Panc1 (cell line): ENCODE measurements around the gene IFNB1. TPM values are rescaled to one million over a fixed set of nuclear protein-coding genes. Genes with fewer than 3 reads are reported as not detected.

ENCODE experiments used
- ATAC-seq: fragments of 200-7000 bp; cut with Tn5 transposase; 2 replicates; pipeline ENCODE4 v1.9.1; 2020; ENCODE audit warnings: mild to moderate bottlenecking, moderate library complexity
- Bru-seq: library from RNA; stranded (reverse); fragments of 400-500 nt; gene quantifications from one replicate; lab custom pipeline; 2021; lab: Mats Ljungman, UMichigan
- BruChase-seq, 2 experiments: library from RNA; stranded (reverse); fragments of 400-500 nt; gene quantifications; one replicate each; lab custom pipeline; 2021; lab: Mats Ljungman, UMichigan
- BruUV-seq: library from RNA; stranded (reverse); fragments of 400-500 nt; replicated peaks from 2 replicates; lab custom pipeline; 2021; lab: Mats Ljungman, UMichigan
- CTCF ChIA-PET: fragments of 300-600 bp; sonication (Branson Sonifier 250); formaldehyde crosslinking; loops from one replicate; lab custom pipeline; 2022; ENCODE audit warnings: antibody characterized with exemption; lab: Charles Lee
- POLR2A ChIA-PET: fragments of 300-600 bp; sonication (Branson Sonifier 250); formaldehyde crosslinking; loops from one replicate; lab custom pipeline; 2022; ENCODE audit warnings: antibody characterized with exemption; lab: Charles Lee
- DNase-seq: peaks from one replicate; pipeline ENCODE4 v3.0.0-alpha.2; 2010; ENCODE audit warnings: low read depth, low spot score
- H3K27ac ChIP-seq: 2 replicates; pipeline ENCODE4 v1.5.1; 2011; ENCODE audit warnings: mild to moderate bottlenecking, low read length, inconsistent platforms
- H3K27me3 ChIP-seq: fragments of 200-500 bp; sonication (Bioruptor generic); 2 replicates; pipeline ENCODE4 v1.6.0; 2014; ENCODE audit warnings: low read length, inconsistent platforms; ENCODE audit not compliant: control insufficient read depth, insufficient read depth
- H3K36me3 ChIP-seq: fragments of 200-500 bp; sonication (Bioruptor generic); 2 replicates; pipeline ENCODE4 v1.5.1; 2014; ENCODE audit warnings: inconsistent platforms, mild to moderate bottlenecking, low read length, moderate library complexity; ENCODE audit not compliant: control insufficient read depth, insufficient read depth
- H3K4me1 ChIP-seq: 2 replicates; pipeline ENCODE4 v1.5.1; 2011; ENCODE audit warnings: inconsistent platforms, mild to moderate bottlenecking, low read length, moderate library complexity; ENCODE audit not compliant: control insufficient read depth, insufficient read depth
- H3K4me3 ChIP-seq, 2 experiments: 2 replicates each; pipeline ENCODE4 v1.5.1; 2011 to 2012; ENCODE audit warnings: low read depth in 2 of 2, low read length in 2 of 2, mild to moderate bottlenecking in 2 of 2, inconsistent platforms in 1 of 2, moderate library complexity in 1 of 2
- H3K9me3 ChIP-seq: fragments of 200-500 bp; sonication (Bioruptor generic); 2 replicates; pipeline ENCODE4 v1.5.1; 2014; ENCODE audit warnings: low read depth, mild to moderate bottlenecking, inconsistent platforms, low read length, moderate library complexity; ENCODE audit not compliant: control insufficient read depth, insufficient read depth
- POLR2AphosphoS5 ChIP-seq: IDR thresholded peaks from 2 replicates; pipeline ENCODE4 v1.6.1; 2012; ENCODE audit warnings: mild to moderate bottlenecking, low read depth, low read length, moderate library complexity
- REST ChIP-seq, 2 experiments: IDR thresholded peaks; 2 replicates each; pipeline ENCODE4 v1.6.1; 2011 to 2012; ENCODE audit warnings: low read depth in 2 of 2, control low read depth in 1 of 2, low read length in 1 of 2, mild to moderate bottlenecking in 1 of 2, moderate library complexity in 1 of 2; ENCODE audit not compliant: insufficient read depth in 1 of 2
- SIN3A ChIP-seq: IDR thresholded peaks from 2 replicates; pipeline ENCODE4 v1.6.1; 2012; ENCODE audit warnings: low read depth, mild to moderate bottlenecking, low read length, moderate library complexity, borderline replicate concordance; ENCODE audit not compliant: insufficient read depth
- TCF7L2 ChIP-seq: IDR thresholded peaks from 2 replicates; pipeline ENCODE4 v1.6.1; 2011; ENCODE audit warnings: mild to moderate bottlenecking, low read depth, low read length, inconsistent platforms
- in situ Hi-C: cut with HindIII; loops from 2 replicates; pipeline ENCODE4 v1.10.0; 2016; ENCODE audit warnings: low sequenced_read_pairs, low pct_unique_long_range_greater_than_20kb
- intact Hi-C: fragments of 100-400 bp; cut with micrococcal nuclease; formaldehyde crosslinking; loops from one replicate; pipeline ENCODE4 v1.10.0; 2022; ENCODE audit not compliant: unreplicated experiment
- long read RNA-seq: library from polyadenylated mRNA; unstranded; transcript quantifications from one replicate; pipeline ENCODE4 v2.0.0, GENCODE V29; 2021; ENCODE audit not compliant: unreplicated experiment
- polyA plus RNA-seq: library from polyadenylated mRNA; unstranded; fragments of >200 nt; gene quantifications from one replicate; pipeline ENCODE4 v1.2.1, GENCODE V29; 2012; ENCODE audit warnings: missing spikeins; ENCODE audit not compliant: insufficient read length
- total RNA-seq: library from RNA; stranded (reverse); gene quantifications from one replicate; pipeline ENCODE4 v1.2.1, GENCODE V29; 2021; ENCODE audit not compliant: unreplicated experiment
- TF ChIP-seq, protein P1 (sequence below): fragments of 450-650 bp; IDR thresholded peaks from 2 replicates; pipeline ENCODE4 v1.5.1; 2017; ENCODE audit warnings: mild to moderate bottlenecking

IFNB1 gene
- total RNA-seq (not detected), Bru-seq, nascent RNA (not detected), BruChase-seq, experiment 1, labeled RNA remaining after a 2-hour chase (percentile 32 among the genes with signal in this experiment), BruChase-seq, experiment 2, labeled RNA remaining after a 6-hour chase (not detected)
- polyA plus RNA-seq, result not detected
- long read RNA-seq, result 0 reads

GRCh38 chr9:21077781-21078180 lies at the start of gene IFNB1:
Gene IFNB1, minus strand, starts transcription at chr9:21077942. Its CDS starts 73 bp downstream, at chr9:21077869.
- DNase-seq (no peak), ATAC-seq (no peak)
- no peak within 1 kb of the TSS for H3K4me3 ChIP-seq
- H3K9me3 ChIP-seq, result no peaks in the 10 kb centered on the region
- no peaks in the 10 kb centered on the region for H3K27me3 ChIP-seq
- no peaks in the 10 kb centered on the region for H3K4me1 ChIP-seq
- ChIA-PET CTCF (interaction anchor here (0.7 kb wide), 1 partner anchor 41 kb away, joined by 4 read pairs; no protein-coding TSS in a partner anchor), POLR2A (no interaction called here)
- TF ChIP-seq TCF7L2, result no peak
- TF ChIP-seq, protein P1, sequence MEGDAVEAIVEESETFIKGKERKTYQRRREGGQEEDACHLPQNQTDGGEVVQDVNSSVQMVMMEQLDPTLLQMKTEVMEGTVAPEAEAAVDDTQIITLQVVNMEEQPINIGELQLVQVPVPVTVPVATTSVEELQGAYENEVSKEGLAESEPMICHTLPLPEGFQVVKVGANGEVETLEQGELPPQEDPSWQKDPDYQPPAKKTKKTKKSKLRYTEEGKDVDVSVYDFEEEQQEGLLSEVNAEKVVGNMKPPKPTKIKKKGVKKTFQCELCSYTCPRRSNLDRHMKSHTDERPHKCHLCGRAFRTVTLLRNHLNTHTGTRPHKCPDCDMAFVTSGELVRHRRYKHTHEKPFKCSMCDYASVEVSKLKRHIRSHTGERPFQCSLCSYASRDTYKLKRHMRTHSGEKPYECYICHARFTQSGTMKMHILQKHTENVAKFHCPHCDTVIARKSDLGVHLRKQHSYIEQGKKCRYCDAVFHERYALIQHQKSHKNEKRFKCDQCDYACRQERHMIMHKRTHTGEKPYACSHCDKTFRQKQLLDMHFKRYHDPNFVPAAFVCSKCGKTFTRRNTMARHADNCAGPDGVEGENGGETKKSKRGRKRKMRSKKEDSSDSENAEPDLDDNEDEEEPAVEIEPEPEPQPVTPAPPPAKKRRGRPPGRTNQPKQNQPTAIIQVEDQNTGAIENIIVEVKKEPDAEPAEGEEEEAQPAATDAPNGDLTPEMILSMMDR, result no peak
- no peak for TF ChIP-seq POLR2AphosphoS5
- no peak for TF ChIP-seq REST (IDR thresholded peaks at IDR 0.05; ENCODE audit: insufficient read depth in 1 of 2, low read depth in 2 of 2, low read length in 1 of 2)
- no peak for TF ChIP-seq SIN3A
- in situ Hi-C loops, result no loop called here
- intact Hi-C loops, result no loop called here
- H3K27ac ChIP-seq, result no peak within 1 kb of the TSS
- no TSS peak for BruUV-seq
- H3K36me3 ChIP-seq, result no peaks in the 10 kb centered on the region

DNA sequence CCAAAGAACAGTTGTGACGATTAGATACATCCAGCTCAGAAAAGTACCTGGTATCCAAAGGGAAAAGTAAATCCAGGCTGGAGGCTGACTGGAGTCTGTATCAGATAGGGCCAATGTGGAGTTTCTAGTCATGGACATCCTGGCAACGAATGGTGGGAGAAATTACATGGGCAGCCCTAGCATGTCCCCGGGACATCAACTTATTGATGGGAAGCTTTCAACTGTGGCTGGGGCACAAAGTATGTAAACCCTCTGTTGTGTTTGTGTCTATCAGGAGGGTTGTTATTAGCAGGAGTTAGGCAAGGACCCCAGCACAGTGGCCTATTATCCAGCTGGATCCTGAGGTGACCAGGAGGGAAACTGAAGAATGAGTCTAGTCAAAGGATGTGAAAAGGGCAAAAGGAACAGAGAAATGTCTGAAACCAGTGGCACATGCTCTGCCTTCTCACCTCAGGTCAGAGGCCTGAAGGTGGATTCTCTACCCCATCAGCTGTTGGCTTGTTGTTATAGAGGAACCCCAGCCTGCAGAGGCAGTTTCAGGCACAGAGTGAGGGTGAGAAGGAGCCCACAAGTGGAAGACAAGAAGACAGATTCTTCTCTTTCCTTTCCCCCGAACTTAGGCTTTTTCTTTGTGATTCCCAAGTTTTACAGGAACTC lies 44.0 kb upstream of the IFNB1 start:
- H3K36me3 ChIP-seq, result no peaks in the 10 kb centered on the region
- no peak for TF ChIP-seq POLR2AphosphoS5
- TF ChIP-seq SIN3A, result no peak
- no peak for TF ChIP-seq TCF7L2
- no peak for TF ChIP-seq REST (IDR thresholded peaks at IDR 0.05; ENCODE audit: insufficient read depth in 1 of 2, low read depth in 2 of 2, low read length in 1 of 2)
- TF ChIP-seq, protein P1, result no peak
- BruUV-seq, result no TSS peak
- no peak overlapping the region for H3K27ac ChIP-seq
- no peak overlapping the region for H3K4me3 ChIP-seq
- in situ Hi-C loops (no loop called here), intact Hi-C loops (no loop called here)
- no peaks in the 10 kb centered on the region for H3K4me1 ChIP-seq
- H3K27me3 ChIP-seq, result no peaks in the 10 kb centered on the region
- POLR2A ChIA-PET, result no interaction called here
- DNase-seq (no peak), ATAC-seq (no peak)
- CTCF ChIA-PET, result no interaction called here
- no peaks in the 10 kb centered on the region for H3K9me3 ChIP-seq
